Tibial artery (tissue), 4 donors: ENCODE results near the gene INPP5D.

Experiments
- DNase-seq, 2 donors: peaks; one replicate each; pipeline ENCODE4 v3.0.0-alpha.2; 2019
- H3K27ac ChIP-seq, 2 donors: fragments of 200-600 bp; sonication (generic) in 1 of 2; 1 replicate in 1 of 2; 2 replicates in 1 of 2; pipeline ENCODE4 v1.5.1; 2018 to 2019; ENCODE audit warnings: mild to moderate bottlenecking in 1 of 2
- H3K27me3 ChIP-seq, 2 donors: fragments of 200-600 bp; sonication (generic) in 1 of 2; one replicate each; pipeline versions ENCODE4 v1.5.1 to v1.6.0; 2016 to 2019
- H3K36me3 ChIP-seq, 3 donors: fragments of 200-600 bp; sonication (generic) in 2 of 3; one replicate each; pipeline ENCODE4 v1.5.1; 2016 to 2019; ENCODE audit warnings: mild to moderate bottlenecking in 2 of 3
- H3K4me1 ChIP-seq, 4 donors: fragments of 200-600 bp; sonication (generic) in 2 of 4; 1 replicate in 3 of 4; 2 replicates in 1 of 4; pipeline ENCODE4 v1.5.1; 2016 to 2019
- H3K4me3 ChIP-seq, 2 donors: fragments of 200-600 bp; sonication (generic) in 1 of 2; 1 replicate in 1 of 2; 2 replicates in 1 of 2; pipeline ENCODE4 v1.5.1; 2018 to 2019; ENCODE audit warnings: mild to moderate bottlenecking in 2 of 2
- H3K9me3 ChIP-seq, 3 donors: fragments of 200-600 bp; sonication (generic) in 1 of 3; one replicate each; pipeline ENCODE4 v1.5.1; 2016 to 2019
- CTCF ChIP-seq, 2 experiments: fragments of 200-600 bp in 1 of 2; fragments of 450-650 bp in 1 of 2; IDR thresholded peaks; one replicate each; pipeline ENCODE4 v1.5.1; 2017 to 2019; ENCODE audit warnings: antibody characterized with exemption in 2 of 2, mild to moderate bottlenecking in 1 of 2, moderate library complexity in 1 of 2
- intact Hi-C: fragments of 100-400 bp; cut with DNase I; formaldehyde crosslinking; loops from one replicate; pipeline ENCODE4 v1.15.0; 2023; ENCODE audit warnings: low total_unique reads

Gene INPP5D

GRCh38 chr2:233233618-233234230 is 173.6 kb downstream of the INPP5D start:
- intact Hi-C loops = no loop called here
- H3K27me3 ChIP-seq = no peaks in the 10 kb centered on the region
- no peak overlapping the region for H3K27ac ChIP-seq
- no peaks in the 10 kb centered on the region for H3K4me1 ChIP-seq
- DNase-seq = no peak
- no peaks in the 10 kb centered on the region for H3K9me3 ChIP-seq
- no peak for TF ChIP-seq CTCF (IDR thresholded peaks at IDR 0.05)
- H3K4me3 ChIP-seq = no peak overlapping the region
- no peaks in the 10 kb centered on the region for H3K36me3 ChIP-seq

GRCh38 chr2:233234264-233234663 is 174.1 kb downstream of the INPP5D start:
- Histone ChIP-seq H3K27me3 (no peaks in the 10 kb centered on the region), H3K36me3 (no peaks in the 10 kb centered on the region), H3K27ac (no peak overlapping the region), H3K4me3 (no peak overlapping the region), H3K4me1 (no peaks in the 10 kb centered on the region), H3K9me3 (no peaks in the 10 kb centered on the region)
- no peak for DNase-seq
- intact Hi-C loops = no loop called here
- TF ChIP-seq CTCF (IDR thresholded peaks at IDR 0.05) = no peak

- Histone ChIP-seq H3K4me3 (no peak overlapping the region), H3K27ac (no peak overlapping the region), H3K36me3 (no peaks in the 10 kb centered on the region), H3K27me3 (no peaks in the 10 kb centered on the region), H3K9me3 (peaks cover 0 to 5% (median 0%) of the 10 kb centered on the region in 3 donors), H3K4me1 (no peaks in the 10 kb centered on the region)
- TF ChIP-seq CTCF (IDR thresholded peaks at IDR 0.05) = no peak
- intact Hi-C loops = no loop called here
- DNase-seq = no peak
Observed at GRCh38 chr2:233234996-233235395, 174.9 kb downstream of the INPP5D start.

- intact Hi-C loops = no loop called here
- H3K4me1 ChIP-seq = no peaks in the 10 kb centered on the region
Observed at GRCh38 chr2:233235977-233236376, 175.8 kb downstream of the INPP5D start.

GRCh38 chr2:233236820-233237589 is 176.9 kb downstream of the INPP5D start:
- Histone ChIP-seq H3K36me3 (no peaks in the 10 kb centered on the region), H3K4me3 (no peak overlapping the region), H3K27ac (no peak overlapping the region), H3K27me3 (no peaks in the 10 kb centered on the region), H3K9me3 (peaks cover 0 to 5% (median 0%) of the 10 kb centered on the region in 3 donors), H3K4me1 (no peaks in the 10 kb centered on the region)
- intact Hi-C loops = no loop called here
- no peak for TF ChIP-seq CTCF (IDR thresholded peaks at IDR 0.05)
- DNase-seq = no peak

More at GRCh38 chr2:233235977-233236376, 175.8 kb downstream of the INPP5D start:
- no peak overlapping the region for H3K27ac ChIP-seq
- peaks cover 0 to 5% (median 0%) of the 10 kb centered on the region in 3 donors for H3K9me3 ChIP-seq
- DNase-seq = no peak
- no peak overlapping the region for H3K4me3 ChIP-seq
- no peaks in the 10 kb centered on the region for H3K36me3 ChIP-seq
- H3K27me3 ChIP-seq = no peaks in the 10 kb centered on the region
- TF ChIP-seq CTCF (IDR thresholded peaks at IDR 0.05) = no peak
